HG02938 (cell line): ENCODE data around the gene KIF5C.
A peak's percentile ranks its signal among the peaks of the same experiment; 100 is the strongest.

Experiments used
- ATAC-seq: cut with Tn5 transposase; IDR thresholded peaks from one replicate; pipeline ENCODE4 v1.9.1; 2021; ENCODE audit warnings: mild to moderate bottlenecking, moderate library complexity; ENCODE audit not compliant: unreplicated experiment

KIF5C gene

DNA sequence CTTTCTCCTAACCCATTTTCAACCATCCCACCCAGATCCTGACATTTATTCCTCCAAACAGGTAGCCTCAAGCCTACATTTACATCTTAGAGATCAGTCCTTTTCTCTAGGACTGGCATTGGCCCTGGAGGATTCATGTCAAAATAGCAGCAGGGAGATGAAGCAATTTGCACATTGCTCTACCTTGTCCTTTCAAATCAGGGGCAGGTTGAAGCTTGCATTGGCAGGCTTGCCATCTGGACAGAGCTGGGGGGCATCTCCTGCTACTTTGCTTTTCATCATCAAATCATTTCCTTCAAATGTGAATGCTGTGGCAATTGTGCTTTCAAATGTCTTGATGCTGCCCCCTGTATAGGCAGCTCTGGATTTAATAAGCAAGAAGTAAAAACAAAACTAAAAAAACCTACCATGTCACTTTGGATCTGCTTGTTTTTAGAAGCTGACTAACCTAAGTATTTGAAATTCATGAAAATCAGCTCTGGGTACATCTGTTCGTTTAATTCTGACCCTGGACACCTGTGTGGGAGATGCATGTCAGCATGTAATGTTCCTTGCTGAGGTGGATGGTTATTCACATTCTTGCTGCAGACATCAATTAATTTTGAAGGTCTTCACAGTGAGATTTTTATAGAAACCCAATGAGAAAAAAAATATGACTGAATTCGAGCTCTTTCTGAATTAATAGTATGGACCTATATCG, 47.9 kb downstream of the KIF5C start:
- no peak for ATAC-seq

DNA sequence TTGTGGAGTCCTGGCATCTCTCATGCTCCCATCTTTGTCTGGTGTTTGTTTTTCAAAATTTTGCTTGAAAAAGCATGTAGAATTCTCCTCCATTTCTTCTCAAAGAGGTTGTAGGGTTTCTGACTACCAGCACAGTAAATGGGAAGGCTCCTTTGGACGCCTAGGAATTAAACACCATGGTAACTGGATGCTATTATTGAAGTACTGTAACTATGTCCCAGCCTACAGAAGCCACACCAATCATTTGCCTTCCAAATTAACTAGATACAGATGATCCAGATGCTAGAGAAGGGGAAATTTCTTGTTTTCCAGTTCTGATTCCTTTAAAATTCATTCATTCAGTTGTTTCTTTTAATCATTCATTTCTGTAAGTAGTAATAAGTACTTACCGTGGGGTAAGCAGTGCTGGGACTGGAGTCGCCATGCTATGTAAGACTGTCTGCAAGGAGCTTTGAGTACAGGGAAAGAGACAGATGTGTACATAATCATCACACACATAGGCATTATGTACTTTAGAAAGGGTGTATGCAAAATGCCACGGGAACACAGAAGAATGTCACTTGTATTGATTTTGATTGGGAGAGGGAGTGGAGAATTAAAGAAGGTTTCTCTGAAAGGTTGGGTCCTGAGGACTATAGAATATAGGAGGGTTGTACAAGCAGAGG, 49.6 kb downstream of the KIF5C start:
- ATAC-seq, result no peak

DNA sequence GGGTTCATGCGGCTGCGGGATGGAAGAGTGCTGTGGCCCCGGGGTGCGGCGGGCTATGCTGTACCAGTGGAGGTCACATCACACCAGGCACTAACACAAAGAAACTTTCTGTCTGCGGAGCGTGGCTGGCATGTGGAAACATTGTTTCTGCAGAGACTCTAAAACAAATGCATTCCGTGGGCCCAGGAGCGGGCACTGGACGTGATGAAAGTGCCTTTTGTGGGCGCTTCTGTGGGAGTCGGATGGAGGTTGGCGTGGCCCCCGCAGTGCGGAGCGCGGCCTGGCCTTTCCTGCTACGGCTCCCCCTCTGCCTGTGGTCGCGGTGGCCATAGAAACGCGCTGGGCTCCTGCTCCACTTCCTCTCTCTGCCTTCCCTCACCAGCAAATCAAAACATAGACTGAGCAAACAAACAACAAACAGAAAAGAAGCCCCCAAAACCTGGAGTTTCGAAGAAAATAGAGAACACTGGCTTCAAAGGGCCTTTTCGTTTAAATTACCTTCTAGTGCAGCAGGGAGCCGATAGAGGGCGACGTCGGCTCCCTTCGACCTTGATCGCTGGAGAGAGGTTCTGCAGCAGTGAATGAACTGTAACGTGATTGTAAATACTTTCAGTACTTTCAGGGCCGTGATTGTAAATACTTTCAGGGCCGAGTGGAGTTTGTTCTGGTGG, 51.4 kb downstream of the KIF5C start:
- ATAC-seq, result peak; percentile 71

GRCh38 chr2:148926981-148927401, 52.0 kb downstream of the KIF5C start:
- peak; percentile 44 for ATAC-seq

DNA sequence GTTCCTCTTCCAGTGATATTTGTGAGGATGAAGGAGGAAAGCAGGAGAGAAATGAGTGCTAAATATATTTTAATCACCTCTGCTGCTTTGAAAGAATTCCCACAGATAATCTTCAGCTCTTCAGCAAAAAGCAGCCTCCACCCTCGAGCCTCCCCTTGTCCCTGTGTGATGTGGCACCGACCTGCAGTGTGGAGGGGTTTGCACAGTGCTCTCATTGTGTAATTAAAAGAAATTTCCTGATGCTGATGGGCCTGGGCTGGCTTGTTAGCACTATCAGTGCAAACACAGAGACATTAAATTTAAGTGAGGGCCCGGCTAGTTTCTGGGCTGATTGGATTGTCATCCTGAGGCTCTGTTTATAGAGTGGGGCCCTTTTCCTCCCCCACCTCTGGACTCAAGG, 53.4 kb downstream of the KIF5C start:
- no peak for ATAC-seq

GRCh38 chr2:148930046-148930775, 55.2 kb downstream of the KIF5C start:
- ATAC-seq, result no peak

DNA sequence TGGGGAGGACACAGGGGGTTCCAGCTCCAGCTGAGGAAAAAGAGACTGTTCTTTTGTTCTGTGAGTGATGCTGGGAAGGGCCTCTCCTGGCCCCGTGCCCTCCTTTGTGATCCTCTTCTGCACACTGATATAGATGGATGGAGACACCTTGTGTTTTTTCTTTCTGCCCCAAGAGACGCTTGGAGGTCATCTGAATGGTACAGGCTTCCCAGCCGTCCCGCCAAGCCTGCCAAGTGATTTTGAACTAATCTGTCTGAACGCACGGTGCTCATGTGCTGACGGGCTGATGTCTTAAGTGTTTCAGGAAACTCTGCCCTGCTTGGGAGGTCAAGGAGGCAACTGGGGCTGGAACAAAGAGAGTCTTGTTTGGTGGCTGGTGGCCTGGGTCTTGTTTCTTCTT, 57.5 kb downstream of the KIF5C start:
- no peak for ATAC-seq

GRCh38 chr2:148933456-148933855, 58.4 kb downstream of the KIF5C start:
- ATAC-seq, result no peak

DNA sequence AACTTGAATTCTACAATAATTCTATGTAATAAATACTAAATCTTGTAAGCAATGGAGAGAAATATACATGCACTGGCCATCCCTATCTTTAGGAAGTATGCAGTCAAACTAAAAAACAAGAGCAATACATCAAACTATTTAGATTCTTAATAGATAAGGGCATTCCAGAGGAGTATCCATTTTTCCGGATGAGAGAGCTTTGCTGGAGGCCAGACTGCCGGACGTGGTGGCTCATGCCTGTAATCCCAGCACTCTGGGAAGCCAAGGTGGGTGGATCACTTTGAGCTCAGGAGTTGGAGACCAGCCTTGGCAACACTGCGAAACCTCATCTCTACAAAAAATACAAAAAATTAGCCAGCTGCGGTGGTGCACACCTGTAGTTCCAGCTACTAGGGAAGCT, 60.8 kb downstream of the KIF5C start:
- no peak for ATAC-seq

DNA sequence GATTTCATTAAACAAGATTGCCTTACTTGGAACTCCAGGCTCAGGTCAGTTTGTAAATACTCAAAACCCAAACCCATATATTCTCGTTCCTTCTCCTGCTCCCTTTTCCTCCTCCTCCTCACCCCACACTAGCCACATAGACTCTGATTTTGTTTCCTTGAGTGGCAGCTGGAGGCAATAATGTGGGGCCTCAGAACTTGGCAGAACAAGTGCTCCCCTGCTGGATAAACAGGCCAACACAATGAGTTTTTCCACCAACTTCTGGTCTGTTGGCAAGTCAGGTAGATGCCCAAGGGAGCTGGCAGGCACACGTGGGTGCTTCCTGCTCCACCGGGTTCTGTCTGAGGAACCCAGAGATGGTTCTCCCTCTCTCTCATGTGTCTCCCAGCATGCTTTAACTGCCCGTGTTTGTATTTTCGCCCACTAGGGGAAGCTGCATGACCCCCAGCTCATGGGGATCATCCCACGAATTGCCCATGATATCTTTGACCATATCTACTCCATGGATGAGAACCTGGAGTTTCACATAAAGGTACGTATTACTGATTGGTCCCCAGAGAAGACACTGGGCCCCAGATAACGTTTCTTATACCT, 61.9 kb downstream of the KIF5C start:
- ATAC-seq, result no peak

DNA sequence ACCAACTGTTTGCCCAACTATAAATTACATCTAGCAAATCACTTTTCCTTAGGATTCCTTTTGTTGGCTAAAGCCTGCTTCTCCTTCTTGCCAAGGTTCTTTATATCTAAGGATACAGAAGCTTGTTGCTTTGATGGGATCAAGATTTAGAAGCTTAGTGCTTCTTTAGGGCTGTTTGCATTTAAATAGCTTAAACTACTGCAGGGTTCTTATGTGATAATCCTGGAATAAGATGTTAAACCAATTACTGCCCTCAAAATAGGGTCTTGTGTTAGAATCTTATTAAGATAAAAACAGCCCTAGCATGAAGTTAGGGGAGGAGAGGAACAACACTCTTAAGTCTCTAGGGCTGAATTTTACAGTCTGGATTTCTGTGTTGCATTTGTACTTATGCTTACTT, 64.2 kb downstream of the KIF5C start:
- ATAC-seq, result no peak

GRCh38 chr2:148943097-148943496, 68.1 kb downstream of the KIF5C start:
- ATAC-seq, result no peak

DNA sequence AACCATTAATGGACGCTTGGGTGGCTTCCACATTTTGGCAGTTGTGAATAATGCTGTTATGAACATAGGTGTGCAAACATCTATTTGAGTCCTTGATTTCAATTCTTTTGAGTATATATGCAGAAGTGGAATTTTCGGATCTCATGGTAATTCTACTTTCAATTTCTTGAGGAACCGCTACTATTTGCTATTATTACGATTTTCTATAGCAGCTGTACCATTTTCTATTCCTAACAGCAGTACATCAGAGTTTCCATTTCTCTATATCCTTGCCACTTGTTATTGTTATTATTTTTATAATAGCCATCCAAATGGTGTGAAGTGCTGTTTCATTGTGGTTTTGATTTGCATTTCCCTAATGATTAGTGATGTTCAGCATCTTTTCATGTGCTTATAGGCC, 69.5 kb downstream of the KIF5C start:
- no peak for ATAC-seq

GRCh38 chr2:148947299-148947698, 72.3 kb downstream of the KIF5C start:
- ATAC-seq, result no peak

- ATAC-seq, result no peak
Measured at GRCh38 chr2:148948868-148949267, 73.8 kb downstream of the KIF5C start.

GRCh38 chr2:148949348-148949747, 74.3 kb downstream of the KIF5C start:
- no peak for ATAC-seq

- ATAC-seq, result no peak
Measured at GRCh38 chr2:148952621-148953020, 77.6 kb downstream of the KIF5C start.

DNA sequence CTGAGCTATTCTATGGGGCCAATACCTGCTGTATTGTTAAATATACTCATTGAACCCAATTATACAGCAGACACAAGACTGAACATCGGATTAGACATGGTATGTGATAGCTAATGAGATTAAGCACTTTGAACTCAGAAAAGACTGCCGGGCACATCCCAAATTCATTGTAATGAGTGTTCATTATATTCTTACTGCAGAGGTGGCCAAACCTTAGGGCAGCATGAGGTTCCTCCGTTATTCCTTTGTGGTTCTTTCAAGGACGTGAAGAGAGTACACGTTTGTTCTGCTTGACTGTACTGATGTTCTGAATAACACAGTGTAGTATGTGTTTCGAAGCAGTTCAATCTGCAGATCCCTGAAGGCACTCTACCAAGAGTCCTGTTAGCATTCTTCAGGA, 78.4 kb downstream of the KIF5C start:
- ATAC-seq, result no peak

GRCh38 chr2:148954536-148954935, 79.5 kb downstream of the KIF5C start:
- no peak for ATAC-seq

GRCh38 chr2:148955798-148956197, 80.8 kb downstream of the KIF5C start:
- ATAC-seq, result no peak

GRCh38 chr2:148957023-148957422, 82.0 kb downstream of the KIF5C start:
- ATAC-seq, result no peak
